GM18507 (cell line): ENCODE measurements around the gene GPX7.

Source experiments
- DNase-seq: peaks from one replicate; pipeline ENCODE4 v3.0.0; 2011; ENCODE audit warnings: low read depth; ENCODE audit not compliant: insufficient read length; ENCODE audit errors: extremely low spot score
- FAIRE-seq: peaks from 2 replicates; lab custom pipeline; 2011; peaks lifted over from hg19 to GRCh38; lab: Jason Lieb, UNC

Gene GPX7

DNA sequence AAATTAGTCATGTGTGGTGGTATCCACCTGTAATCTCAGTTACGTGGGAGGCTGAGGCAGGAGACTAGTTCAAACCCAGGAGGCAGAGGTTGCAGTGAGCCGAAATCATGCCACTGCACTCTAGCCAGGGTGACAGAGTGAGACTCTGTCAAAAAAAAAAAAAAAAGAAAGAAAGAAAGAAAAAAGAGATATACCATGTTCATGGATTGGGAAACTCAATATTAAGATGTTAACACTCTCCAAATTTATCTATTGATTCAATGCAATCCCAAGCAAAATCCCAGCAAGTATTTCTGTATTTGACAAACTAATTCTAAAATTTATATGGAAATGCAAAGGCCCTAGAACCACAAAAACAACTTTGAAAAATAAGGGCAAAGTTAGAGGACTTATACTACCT, 19.8 kb downstream of the GPX7 start:
- DNase-seq (no peak), FAIRE-seq (no peak)

DNA sequence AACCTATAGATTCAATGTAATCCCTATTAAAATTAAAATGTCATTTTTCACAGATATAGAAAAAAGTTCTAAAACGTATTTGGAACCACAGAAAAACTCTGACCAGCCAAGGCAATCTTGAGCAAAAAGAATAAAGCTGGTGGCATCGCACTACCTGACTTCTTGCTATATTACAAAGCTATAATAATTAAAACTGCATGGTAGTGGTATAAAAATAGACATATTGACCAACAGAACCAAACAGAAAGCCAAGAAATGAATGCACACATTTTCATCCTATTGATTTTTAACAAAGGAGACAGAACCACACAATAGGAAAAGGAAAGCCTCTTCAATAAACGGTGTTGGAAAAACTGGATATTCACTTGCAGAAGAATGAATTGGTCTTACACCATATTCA, 21.6 kb downstream of the GPX7 start:
- DNase-seq, result no peak
- no peak for FAIRE-seq

DNA sequence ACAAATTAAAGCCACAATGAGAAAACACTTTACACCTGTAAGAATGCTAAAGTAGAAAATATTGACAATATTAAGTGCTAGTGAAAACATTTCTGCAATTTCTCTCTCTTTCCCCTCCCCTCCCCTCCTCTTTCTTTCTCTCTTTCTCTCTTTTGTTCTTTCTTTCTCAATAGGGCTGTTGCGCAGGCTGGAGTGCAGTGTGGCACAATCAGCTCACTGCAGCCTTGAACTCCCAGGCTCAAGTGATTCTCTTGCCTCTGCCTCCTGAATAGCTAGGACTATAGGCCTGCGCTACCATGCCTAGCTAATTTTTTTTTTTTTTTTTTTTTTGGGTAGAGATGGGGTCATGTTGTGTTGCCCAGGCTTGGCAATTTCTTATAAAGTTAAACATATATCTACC, 24.9 kb downstream of the GPX7 start:
- DNase-seq (no peak), FAIRE-seq (no peak)

DNA sequence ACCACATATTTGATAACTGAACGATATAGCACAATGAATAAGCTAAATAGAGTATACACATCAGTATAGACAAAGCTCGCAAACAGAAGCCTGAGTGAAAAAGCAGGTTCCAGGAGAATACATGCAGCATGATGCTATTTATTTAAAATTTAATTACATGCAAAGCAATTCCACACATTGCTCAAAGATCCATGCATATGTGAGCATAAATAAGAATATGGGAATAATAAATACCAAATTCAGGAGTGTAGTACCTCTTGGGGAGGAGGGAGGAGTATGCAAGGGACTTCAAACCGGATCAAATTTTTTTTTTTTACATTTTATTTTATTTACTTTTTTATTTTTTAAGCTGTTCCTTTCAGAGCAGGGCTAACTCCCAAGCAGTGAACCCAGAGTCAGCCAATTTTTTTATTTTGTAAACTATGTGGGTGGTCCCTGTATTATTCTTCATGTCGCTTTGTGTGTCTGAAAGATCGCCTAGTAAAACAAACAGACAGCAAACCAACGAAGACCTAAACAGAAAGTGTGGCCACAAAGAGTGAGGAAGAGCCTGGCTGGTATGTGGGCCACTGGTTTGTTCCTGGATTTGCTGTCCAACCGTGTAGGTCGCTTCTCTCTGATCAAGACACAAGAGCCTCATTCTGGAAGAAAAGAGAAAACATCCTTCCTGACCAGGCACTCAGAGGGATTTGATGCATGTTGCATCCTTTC, 26.6 kb downstream of the GPX7 start:
- FAIRE-seq, result no peak
- no peak for DNase-seq

DNA sequence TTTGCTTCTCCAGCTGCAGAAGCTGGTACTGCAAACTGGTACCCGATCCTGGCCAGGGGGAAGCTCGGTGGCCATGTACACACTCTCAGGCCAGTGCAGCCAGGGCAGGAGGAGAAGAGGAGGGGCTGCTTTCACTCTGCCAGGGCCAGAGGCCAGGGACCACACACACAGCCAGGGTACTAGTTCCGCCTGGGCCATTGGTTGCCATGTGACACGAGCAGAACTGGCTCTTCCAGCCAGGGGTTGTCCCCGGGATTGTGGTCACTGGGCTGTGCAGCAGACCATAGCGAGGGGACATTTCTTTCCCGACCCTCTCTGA, 27.1 kb downstream of the GPX7 start:
- FAIRE-seq (no peak), DNase-seq (no peak)

DNA sequence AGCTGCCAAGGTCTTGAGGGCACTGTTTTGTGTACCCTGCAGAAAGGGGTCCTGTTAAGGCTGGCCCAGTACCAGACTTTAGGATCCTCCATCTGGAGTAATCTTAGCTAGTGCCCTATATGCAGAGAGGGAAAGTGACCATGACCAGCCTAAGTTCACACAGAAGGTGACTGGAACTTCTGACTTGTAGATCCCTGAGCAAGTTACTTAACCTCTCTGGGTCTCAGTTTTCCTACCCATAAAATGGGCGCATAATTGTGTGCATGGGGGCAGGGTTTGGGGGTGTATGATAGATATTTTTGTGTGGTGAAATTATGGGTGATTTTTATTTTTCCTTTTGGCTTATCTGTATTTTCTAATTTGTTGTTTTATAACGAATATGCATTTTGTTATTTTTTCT, 27.5 kb downstream of the GPX7 start:
- FAIRE-seq, result no peak

DNA sequence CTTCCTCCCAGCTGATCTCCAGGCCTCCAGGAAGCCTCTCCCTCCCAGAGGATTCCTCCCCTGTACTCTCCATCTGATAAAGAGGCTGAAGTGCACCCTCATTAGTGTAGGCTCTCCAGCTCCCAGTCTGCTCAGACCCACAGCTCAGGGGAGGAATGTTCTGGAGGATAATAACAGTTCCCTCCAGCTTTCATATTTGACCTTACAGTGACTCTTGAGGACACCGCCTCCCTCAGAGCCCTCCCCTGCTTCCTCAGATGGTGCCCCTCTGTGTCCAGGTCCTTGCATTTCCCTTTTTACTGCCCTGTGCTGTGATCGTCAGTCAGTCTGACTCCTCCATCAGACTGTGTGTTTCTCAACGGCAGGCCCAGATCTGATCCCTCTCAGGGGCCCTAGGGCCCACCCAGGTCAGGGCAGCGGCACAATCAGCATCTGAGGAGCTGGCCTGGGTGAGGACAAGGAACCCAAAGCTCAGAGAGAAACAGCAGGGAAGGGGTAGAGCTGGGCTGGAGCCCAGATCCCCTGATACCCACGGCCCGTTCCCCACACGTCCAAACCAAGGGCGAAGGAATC, 29.7 kb downstream of the GPX7 start:
- FAIRE-seq, result no peak
- no peak for DNase-seq

More for the DNA sequence above, 27.5 kb downstream of the GPX7 start:
- DNase-seq, result no peak

DNA sequence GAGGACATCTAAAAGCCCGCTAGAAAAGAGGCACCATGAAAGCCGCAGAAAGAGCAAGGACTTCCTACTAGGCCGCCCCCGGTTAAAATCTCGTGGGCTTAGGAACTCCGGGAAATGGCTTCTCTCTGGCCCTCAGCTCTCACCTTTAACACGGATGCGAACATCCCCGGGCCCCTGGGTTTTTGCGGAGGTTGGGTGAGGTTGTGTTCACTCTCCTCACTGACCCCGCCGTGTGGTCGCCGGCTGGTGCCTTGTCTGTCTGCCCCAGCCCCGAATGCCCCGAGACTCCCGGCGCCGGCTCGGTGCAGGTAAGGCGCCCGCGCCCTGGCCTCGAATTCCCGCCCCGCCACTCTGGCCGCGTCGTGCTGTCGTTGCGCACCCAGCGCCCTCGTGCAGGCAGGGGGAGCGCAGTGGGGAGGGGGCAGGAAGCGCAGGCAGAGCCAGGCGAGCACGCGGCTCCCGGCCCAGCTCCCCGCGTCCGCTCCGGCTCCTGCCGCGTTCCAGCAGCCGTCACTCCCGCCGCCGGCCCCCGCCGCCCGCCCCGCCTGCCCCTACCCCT, 30.6 kb downstream of the GPX7 start, which contains the start of gene SHISAL2A:
Gene SHISAL2A, plus strand, starts transcription at position 437 of the 559 bp plus-strand sequence. CDS start 326 bp downstream, outside the sequence.
- FAIRE-seq, result no peak
- DNase-seq, result no peak

DNA sequence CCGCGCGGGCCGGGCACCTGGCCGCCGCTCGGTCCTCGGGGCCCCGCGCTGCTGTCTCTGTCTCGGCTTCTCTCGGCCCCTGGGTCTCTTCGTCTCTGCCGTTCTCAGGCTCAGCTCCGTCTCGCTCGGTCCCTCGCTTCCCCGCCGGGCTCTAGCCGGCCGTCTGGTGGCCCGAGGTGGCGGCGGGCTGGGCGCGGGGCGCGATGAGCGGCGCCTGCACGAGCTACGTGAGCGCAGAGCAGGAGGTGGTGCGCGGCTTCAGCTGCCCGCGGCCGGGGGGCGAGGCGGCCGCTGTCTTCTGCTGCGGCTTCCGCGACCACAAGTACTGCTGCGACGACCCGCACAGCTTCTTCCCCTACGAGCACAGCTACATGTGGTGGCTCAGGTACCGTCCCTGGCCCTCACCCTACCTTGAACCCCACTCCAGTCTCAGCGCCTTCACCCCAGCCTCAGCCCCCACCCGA, 31.2 kb downstream of the GPX7 start:
- DNase-seq, result no peak
- no peak for FAIRE-seq

DNA sequence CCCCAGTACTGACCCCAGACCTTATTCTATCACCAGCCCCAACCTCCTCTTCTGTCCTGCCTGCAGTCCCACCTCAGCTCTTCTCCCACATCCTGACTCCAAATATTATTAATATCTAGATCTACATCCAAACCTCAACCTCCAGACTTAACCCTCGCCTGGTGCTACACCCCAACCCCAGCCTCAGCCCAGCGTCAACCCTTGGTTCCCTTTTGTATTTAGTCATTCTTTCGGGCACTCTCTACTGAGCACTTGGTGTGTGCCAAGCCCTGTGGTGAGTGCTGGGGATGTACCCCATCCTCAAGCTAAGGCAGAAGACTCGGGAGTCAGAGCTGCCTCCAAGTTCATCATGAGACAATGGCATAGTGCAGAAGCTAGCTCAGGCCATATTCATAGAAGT, 31.9 kb downstream of the GPX7 start:
- DNase-seq, result no peak
- no peak for FAIRE-seq

DNA sequence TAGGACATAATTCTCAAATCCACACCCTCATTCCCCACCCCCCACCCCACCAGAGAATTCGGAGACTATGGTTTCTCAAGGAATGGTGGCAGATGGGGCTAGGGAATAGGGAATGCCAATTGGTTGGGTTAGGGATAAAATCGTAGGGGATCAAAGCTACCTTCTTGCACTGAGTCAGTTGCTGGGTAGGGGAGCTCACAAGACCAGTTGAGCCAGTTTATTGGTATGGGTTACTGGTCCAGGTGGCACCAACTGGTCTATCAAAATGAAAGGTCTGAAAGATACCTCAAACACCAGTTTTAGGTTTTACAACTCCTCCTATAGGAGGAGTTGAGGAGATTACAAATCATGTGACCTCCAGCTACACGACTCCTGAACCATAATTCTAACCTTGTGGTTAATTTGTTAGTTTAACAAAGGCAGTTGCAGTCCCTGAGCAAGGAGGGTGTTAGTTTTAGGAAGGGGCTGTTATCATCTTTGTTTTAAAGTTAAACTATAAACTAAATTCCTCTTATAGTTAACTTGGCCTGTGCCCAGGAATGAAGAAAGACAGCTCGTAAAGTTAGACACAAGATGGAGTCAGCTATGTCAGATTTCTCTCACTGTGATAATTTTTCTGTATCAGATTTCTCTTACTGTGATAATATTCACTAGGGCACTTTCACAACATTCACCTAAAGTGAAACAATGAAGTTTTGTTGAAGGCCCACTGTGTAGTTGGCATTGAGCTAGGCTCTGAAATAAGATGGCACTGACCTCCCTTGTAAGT, 33.3 kb downstream of the GPX7 start:
- FAIRE-seq (peak; percentile 73), DNase-seq (no peak)

DNA sequence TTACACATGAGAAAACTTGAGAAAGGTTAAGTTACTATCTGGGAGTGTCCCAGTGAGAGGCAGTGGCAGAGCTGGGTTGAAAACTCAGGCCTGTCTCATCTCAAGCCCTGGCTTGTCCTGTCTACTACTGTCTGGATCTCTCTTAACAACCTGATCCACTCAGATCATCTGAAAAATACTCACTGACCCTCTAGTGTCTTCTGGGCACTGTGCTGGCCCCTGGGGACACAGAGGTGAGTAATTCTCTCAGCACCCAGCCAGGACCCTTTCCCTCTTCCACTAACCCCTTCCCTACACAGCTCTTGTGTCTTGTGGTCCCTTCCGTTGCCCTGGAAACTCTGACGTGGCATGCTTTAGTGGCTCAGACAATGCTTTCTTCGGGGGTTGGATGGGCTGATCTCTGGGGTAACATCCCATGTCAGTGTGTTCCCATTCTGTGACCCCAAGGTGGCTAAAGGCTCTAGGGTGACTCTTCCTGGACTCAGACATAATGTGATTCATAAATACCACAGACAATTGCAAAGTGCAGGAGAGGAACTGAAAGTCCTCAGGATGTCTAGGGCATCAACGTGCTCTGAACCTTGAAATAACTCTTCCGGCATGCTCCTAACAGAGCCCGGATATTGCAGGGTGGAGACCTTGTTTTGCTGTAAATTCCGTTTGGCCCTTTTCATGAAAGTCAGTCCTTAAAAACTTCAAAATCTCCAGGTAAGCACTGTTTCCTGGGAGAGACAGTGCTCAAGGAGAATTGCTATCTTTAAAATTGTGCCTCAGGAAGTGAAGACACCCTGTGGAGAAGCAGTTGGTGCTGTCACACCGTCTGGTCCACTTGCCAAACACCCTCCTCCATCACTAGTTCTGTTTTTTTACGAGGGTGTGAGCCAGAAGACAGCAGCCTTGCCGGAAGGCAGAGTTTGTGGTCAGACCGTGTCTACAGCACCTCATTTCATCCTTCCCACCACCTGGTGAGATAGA, 34.8 kb downstream of the GPX7 start:
- DNase-seq (peak; percentile 47), FAIRE-seq (peak; percentile 98)

DNA sequence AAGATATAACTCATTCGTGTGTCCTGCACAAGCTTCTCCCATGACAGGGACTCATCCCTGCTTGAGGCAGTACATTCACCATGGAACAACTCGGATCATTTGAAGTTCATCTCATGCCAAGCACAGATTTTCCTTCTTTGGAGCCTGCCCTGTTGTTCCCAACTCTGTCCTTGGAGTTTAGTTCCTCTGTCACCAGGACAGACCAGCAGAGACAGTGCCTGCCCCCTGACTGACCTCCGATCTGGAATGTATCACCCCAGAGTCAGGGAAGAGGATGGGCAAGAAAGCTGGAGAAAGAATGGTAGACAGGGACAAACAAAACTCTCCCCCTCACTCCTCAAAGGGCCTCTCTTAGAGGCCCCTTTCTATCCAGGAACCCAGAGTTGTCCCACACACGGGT, 35.8 kb downstream of the GPX7 start:
- DNase-seq, result no peak
- no peak for FAIRE-seq

DNA sequence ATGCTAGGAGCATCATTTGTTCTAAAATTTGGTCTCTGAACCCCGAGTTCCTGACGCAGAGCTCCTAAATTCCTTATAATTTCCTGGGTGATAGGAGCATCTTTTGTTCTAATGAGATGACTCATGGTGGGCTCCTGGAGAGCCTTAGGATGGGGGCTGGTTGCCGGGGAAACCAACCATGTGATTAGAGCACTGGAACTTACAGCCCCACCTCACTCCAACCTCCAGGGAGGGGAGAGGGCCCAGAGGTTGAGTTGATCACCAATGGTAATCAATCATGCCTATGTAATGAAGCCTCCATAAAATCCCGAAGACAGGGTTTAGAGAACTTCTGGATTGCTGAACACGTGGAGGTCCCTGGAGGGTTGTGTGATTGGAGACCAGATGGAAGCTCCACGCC, 38.5 kb downstream of the GPX7 start:
- FAIRE-seq (no peak), DNase-seq (no peak)

DNA sequence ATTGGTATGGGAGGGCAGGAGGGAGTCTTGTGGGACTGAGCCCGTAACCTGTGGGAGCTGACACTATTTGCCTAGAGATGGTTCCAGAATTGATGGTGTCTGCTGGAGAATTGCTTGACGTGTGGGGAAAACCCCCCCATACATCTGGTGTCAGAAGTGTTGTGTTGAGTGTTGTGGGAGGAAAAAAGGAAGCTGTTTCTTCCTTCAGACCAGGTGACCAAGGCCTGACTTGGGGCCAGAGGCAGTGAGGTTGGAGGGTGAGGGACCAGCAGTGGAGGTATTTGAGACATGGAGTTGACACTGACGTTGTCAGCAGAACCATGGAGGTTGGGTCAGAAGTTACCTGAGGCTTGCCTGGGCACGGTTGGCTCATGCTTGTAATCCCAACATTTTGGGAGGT, 39.1 kb downstream of the GPX7 start:
- FAIRE-seq (no peak), DNase-seq (no peak)

DNA sequence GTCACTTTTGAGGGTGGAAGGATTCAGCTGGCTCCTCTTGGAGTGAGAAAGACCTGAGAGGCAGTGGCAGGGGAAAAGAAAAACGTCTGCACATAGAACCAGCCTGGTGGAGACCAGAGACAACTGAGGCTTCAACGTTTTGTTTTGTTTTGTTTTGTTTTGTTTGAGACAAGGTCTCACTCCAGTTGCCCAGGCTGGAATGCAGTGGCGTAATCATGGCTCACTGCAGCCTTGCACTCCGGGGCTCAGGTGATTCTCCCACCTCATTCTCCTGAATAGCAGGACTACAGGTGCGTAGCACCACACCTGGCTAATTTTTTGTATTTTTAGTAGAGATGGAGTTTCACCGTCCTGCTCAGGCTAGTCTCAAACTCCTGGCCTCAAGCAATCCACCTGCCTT, 43.1 kb downstream of the GPX7 start:
- FAIRE-seq (no peak), DNase-seq (no peak)

DNA sequence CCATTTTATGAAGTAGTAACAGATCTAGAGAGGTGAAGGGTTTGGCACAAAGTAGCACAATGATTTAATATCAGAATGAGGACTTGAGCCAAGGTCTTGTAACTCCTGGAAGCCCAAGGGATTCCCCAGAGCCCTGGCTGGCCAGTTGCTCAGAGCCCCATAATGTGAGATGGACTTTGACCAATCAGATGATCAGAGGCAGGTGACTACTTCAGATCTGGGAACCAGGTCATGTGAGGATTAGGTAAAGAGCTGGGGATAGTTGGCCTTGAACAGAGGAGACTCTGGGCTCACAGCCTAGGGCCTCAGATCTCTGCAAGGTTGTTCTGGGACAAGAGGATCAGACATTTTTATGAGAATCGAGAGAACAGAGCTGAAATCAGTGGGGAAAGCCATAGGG, 49.7 kb downstream of the GPX7 start:
- no peak for FAIRE-seq

DNA sequence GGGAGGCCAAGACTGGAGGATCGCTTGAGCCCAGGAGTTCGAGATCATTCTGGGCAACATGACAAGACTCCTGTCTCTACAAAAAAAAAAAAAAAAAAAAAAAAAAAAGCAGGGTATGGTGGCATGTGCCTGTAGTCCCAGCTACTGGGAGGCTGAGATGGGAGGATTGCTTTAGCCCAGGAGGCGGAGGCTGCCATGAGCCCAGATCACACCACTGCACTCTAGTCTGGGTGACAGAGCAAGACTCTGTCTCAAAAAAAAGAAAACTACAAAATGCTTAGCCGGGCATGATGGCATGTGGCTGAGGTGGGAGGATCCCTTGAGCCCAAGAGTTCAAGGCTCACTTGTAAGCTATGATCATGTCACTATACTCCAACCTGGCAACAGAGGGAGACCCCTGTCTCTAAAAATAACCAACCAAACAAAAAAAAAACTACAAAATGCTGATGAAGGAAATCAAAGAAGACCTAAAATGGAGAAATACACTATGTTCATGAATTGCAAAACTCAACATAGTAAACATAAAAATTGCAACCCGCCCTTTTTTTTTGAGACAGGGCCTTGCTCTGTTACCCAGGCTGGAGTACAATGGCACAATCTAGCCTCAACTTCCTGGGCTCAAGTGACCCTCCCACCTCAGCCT, 51.2 kb downstream of the GPX7 start:
- FAIRE-seq, result no peak
- no peak for DNase-seq

More for the DNA sequence above, 49.7 kb downstream of the GPX7 start:
- no peak for DNase-seq

DNA sequence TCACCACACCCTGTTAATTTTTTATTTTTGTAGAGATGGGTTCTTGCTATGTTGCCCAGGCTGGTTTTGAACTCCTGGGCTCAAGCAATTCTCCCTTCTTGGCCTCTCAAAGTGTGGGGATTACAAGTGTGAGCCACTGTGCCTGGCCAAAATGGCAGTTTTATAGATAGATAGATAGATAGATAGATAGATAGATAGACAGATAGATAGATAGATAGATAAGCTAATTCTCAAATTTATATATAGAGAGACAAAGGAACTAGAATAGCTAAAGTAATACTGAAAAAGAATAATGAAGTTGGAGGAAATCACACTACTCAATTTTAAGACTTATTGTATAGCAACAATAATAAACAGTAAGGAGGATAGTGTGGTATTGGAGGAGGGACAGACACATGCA, 51.9 kb downstream of the GPX7 start:
- FAIRE-seq (no peak), DNase-seq (no peak)
